Endodermal cell (in vitro differentiated cells): ENCODE results near the gene MMEL1. TPM values are rescaled to one million over a fixed set of nuclear protein-coding genes. Genes with fewer than 3 reads are reported as not detected.

Experiments used
- DNase-seq: peaks from one replicate; pipeline ENCODE4 v3.0.0-alpha.2; 2017
- H3K27ac ChIP-seq: 2 replicates; pipeline ENCODE4 v1.5.1; 2013; ENCODE audit warnings: mild to moderate bottlenecking, low read depth, low read length, moderate library complexity
- H3K27me3 ChIP-seq: 2 replicates; pipeline ENCODE4 v1.6.1; 2013; ENCODE audit warnings: mild to moderate bottlenecking, low read length, moderate library complexity; ENCODE audit not compliant: insufficient read depth, control insufficient read depth, poor library complexity, severe bottlenecking
- H3K36me3 ChIP-seq: 2 replicates; pipeline ENCODE4 v1.7.0; 2013; ENCODE audit warnings: mild to moderate bottlenecking, low read length, moderate library complexity; ENCODE audit not compliant: control insufficient read depth, insufficient read depth
- H3K4me1 ChIP-seq: one replicate; pipeline ENCODE4 v1.7.0; 2013; ENCODE audit warnings: low read length; ENCODE audit not compliant: control insufficient read depth, insufficient read depth
- H3K4me3 ChIP-seq: 2 replicates; pipeline ENCODE4 v1.5.1; 2013; ENCODE audit warnings: mild to moderate bottlenecking, low read length, moderate library complexity
- H3K9ac ChIP-seq: 2 replicates; pipeline ENCODE4 v1.6.1; 2013; ENCODE audit warnings: mild to moderate bottlenecking, low read length, moderate library complexity; ENCODE audit not compliant: poor library complexity, severe bottlenecking; ENCODE audit errors: extremely low read depth
- H3K9me3 ChIP-seq: 2 replicates; pipeline ENCODE4 v1.6.1; 2013; ENCODE audit warnings: mild to moderate bottlenecking, low read length, moderate library complexity; ENCODE audit not compliant: control insufficient read depth
- H3K27ac Mint-ChIP-seq: 2 replicates; pipeline ENCODE4 v1.8.0; 2020; ENCODE audit warnings: mixed read lengths
- H3K27me3 Mint-ChIP-seq: 2 replicates; pipeline ENCODE4 v1.8.0; 2021; ENCODE audit warnings: mild to moderate bottlenecking, mixed read lengths; ENCODE audit not compliant: insufficient read depth
- H3K36me3 Mint-ChIP-seq: 2 replicates; pipeline ENCODE4 v1.8.0; 2020; ENCODE audit warnings: low read depth, mixed read lengths
- H3K4me1 Mint-ChIP-seq: 2 replicates; pipeline ENCODE4 v1.8.0; 2020; ENCODE audit warnings: mixed read lengths
- H3K4me3 Mint-ChIP-seq: 2 replicates; pipeline ENCODE4 v1.8.0; 2020; ENCODE audit warnings: mild to moderate bottlenecking, moderate library complexity, mixed read lengths
- H3K9me3 Mint-ChIP-seq: 2 replicates; pipeline ENCODE4 v1.8.0; 2020; ENCODE audit warnings: mild to moderate bottlenecking, mixed read lengths
- CTCF ChIP-seq: fragments of 200-600 bp; sonication (generic); conservative IDR thresholded peaks from 2 replicates; pipeline ENCODE4 v1.5.0; 2021; ENCODE audit warnings: antibody characterized with exemption, mild to moderate bottlenecking
- WGBS, 2 experiments: methylation state at CpG; one replicate each; pipeline versions ENCODE4 v1.1.5 to v1.1.7; 2013; ENCODE audit warnings: missing lambda C conversion rate in 2 of 2, mixed read lengths in 1 of 2; ENCODE audit not compliant: insufficient coverage in 1 of 2, insufficient read length in 1 of 2; 5-methylcytosine and 5-hydroxymethylcytosine counted together
- total RNA-seq, 2 donors: library from RNA; stranded (reverse); fragmentation: NEBNext Ultra II Directional in 1 of 2; extraction: Animal tissue kit (Norgen Biotek cat#: 25700) in 1 of 2; gene quantifications; 2 replicates in 1 of 2; 3 replicates in 1 of 2; pipeline ENCODE4 v1.2.1, GENCODE V29; 2021

MMEL1 gene
- total RNA-seq, 2 donors from 2014 or later, result 0.42 TPM; not detected in 1

- H3K4me1 Mint-ChIP-seq, result no peaks in the 10 kb centered on the region
These were observed 23.3 kb downstream of the MMEL1 start for GRCh38 chr1:2609319-2610035.

DNA sequence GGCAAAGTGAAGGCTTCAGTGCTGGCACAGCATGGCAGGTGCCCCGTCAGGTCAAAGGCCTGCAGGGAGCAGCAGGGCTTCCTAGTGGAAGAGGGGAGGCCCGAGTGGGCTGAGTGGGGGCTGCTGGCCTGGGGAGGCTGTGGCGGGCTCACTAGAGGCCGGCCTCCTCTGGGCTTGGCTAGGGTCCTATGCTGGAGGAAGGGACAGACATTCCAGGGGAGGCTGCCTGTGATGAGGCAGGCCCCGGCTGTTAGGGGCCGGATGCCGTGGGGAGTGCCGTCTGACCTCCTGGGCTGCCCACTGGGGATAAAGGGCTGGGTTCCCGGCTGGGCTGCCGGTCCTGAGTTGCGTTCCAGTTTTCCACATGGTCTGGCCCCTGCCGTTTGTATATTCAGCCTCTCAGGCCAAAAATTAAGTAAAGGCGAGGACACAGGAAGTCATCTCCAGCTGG, 25.1 kb downstream of the MMEL1 start:
- no peak overlapping the region for H3K4me3 Mint-ChIP-seq
- no peaks in the 10 kb centered on the region for H3K36me3 Mint-ChIP-seq
- Histone ChIP-seq H3K4me1 (no peaks in the 10 kb centered on the region), H3K9me3 (no peaks in the 10 kb centered on the region), H3K36me3 (no peaks in the 10 kb centered on the region), H3K4me3 (no peak overlapping the region), H3K27ac (no peak overlapping the region), H3K27me3 (no peaks in the 10 kb centered on the region), H3K9ac (no peak overlapping the region)
- no peaks in the 10 kb centered on the region for H3K9me3 Mint-ChIP-seq
- H3K27me3 Mint-ChIP-seq, result peaks cover 5% of the 10 kb centered on the region
- TF ChIP-seq CTCF, result no peak
- H3K4me1 Mint-ChIP-seq, result no peaks in the 10 kb centered on the region
- no peak overlapping the region for H3K27ac Mint-ChIP-seq
- DNase-seq, result peak; percentile 40
- WGBS, 2 experiments, result 80 to 85% methylated on average over 6 to 13 of the region's 13 CpGs

More at GRCh38 chr1:2609319-2610035, 23.3 kb downstream of the MMEL1 start:
- WGBS, 2 experiments, result 87 to 88% methylated on average over 22 to 34 of the region's 34 CpGs
- no peak for TF ChIP-seq CTCF
- no peaks in the 10 kb centered on the region for H3K4me1 ChIP-seq
- H3K9ac ChIP-seq, result no peak overlapping the region
- Mint-ChIP-seq H3K27ac (no peak overlapping the region), H3K4me3 (no peak overlapping the region), H3K36me3 (no peaks in the 10 kb centered on the region), H3K9me3 (peaks cover 12% of the 10 kb centered on the region), H3K27me3 (peaks cover 13% of the 10 kb centered on the region)
- no peaks in the 10 kb centered on the region for H3K9me3 ChIP-seq
- no peak overlapping the region for H3K27ac ChIP-seq
- DNase-seq, result peak; percentile 43
- no peaks in the 10 kb centered on the region for H3K27me3 ChIP-seq
- no peak overlapping the region for H3K4me3 ChIP-seq
- H3K36me3 ChIP-seq, result no peaks in the 10 kb centered on the region

GRCh38 chr1:2606881-2607621, 25.8 kb downstream of the MMEL1 start:
- no peak overlapping the region for H3K4me3 Mint-ChIP-seq
- no peak overlapping the region for H3K27ac Mint-ChIP-seq
- no peaks in the 10 kb centered on the region for H3K4me1 Mint-ChIP-seq
- peak; percentile 45 for DNase-seq
- Histone ChIP-seq H3K4me1 (no peaks in the 10 kb centered on the region), H3K4me3 (no peak overlapping the region), H3K27ac (no peak overlapping the region), H3K9me3 (no peaks in the 10 kb centered on the region), H3K27me3 (no peaks in the 10 kb centered on the region), H3K36me3 (no peaks in the 10 kb centered on the region), H3K9ac (no peak overlapping the region)
- peaks cover 5% of the 10 kb centered on the region for H3K27me3 Mint-ChIP-seq
- H3K9me3 Mint-ChIP-seq, result no peaks in the 10 kb centered on the region
- WGBS, 2 experiments, result 89 to 93% methylated on average over 21 to 36 of the region's 36 CpGs
- no peaks in the 10 kb centered on the region for H3K36me3 Mint-ChIP-seq
- TF ChIP-seq CTCF, result no peak
